ENCODE data around the gene CHRM2. TPM values are rescaled to one million over a fixed set of nuclear protein-coding genes. Genes with fewer than 3 reads are reported as not detected.

CHRM2 gene
- total RNA-seq, 1 donor from 2014 or later, result 0.06 TPM

GRCh38 chr7:137069249-137069963, 201.0 kb downstream of the CHRM2 start:
- TF ChIP-seq, protein P1, sequence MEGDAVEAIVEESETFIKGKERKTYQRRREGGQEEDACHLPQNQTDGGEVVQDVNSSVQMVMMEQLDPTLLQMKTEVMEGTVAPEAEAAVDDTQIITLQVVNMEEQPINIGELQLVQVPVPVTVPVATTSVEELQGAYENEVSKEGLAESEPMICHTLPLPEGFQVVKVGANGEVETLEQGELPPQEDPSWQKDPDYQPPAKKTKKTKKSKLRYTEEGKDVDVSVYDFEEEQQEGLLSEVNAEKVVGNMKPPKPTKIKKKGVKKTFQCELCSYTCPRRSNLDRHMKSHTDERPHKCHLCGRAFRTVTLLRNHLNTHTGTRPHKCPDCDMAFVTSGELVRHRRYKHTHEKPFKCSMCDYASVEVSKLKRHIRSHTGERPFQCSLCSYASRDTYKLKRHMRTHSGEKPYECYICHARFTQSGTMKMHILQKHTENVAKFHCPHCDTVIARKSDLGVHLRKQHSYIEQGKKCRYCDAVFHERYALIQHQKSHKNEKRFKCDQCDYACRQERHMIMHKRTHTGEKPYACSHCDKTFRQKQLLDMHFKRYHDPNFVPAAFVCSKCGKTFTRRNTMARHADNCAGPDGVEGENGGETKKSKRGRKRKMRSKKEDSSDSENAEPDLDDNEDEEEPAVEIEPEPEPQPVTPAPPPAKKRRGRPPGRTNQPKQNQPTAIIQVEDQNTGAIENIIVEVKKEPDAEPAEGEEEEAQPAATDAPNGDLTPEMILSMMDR (conservative IDR thresholded peaks at IDR 0.05; ENCODE audit: low read depth, low read length), result no peak
- H3K4me3 ChIP-seq (ENCODE audit: low read depth, low read length), result no peak overlapping the region
- DNase-seq (ENCODE audit: low read depth), result no peak
